Measurements from ENCODE around the gene FGR. TPM values are rescaled to one million over a fixed set of nuclear protein-coding genes. Genes with fewer than 3 reads are reported as not detected.

FGR gene
- total and polyA plus RNA-seq, 7 experiments from 2014 or later = 0.15 to 246 (median 1.5) TPM

- Mint-ChIP-seq H3K4me3 (peak overlapping the region in 1 of 10 donors; percentile 12), H3K4me1 (peaks cover 9 to 42% (median 21%) of the 10 kb centered on the region in 7 donors), H3K9me3 (no peaks in the 10 kb centered on the region), H3K27me3 (no peaks in the 10 kb centered on the region), H3K36me3 (no peaks in the 10 kb centered on the region), H3K27ac (peak overlapping the region in 4 of 9 donors; percentile 42 to 83 (median 47))
- no peaks in the 10 kb centered on the region for H3K9me3 ChIP-seq (ENCODE audit: control insufficient read depth in 2 of 3, low read length in 3 of 3)
- ATAC-seq (no peak), DNase-seq (no peak)
- H3K4me1 ChIP-seq (ENCODE audit: control insufficient read depth in 2 of 2, insufficient read depth in 2 of 2, low read length in 2 of 2) = no peaks in the 10 kb centered on the region
- intact Hi-C loops (cut with micrococcal nuclease) = no loop called here
- ChIA-PET CTCF (interaction anchor here (0.5 to 8.7 kb wide), 6 partner anchors 9 to 260 kb away, joined by 3 to 109 read pairs (median 4); no protein-coding TSS in a partner anchor), POLR2A (interaction anchor here (0.6 to 6.4 kb wide), 3 partner anchors 12 to 22 kb away, joined by 3 to 57 read pairs (median 4); no protein-coding TSS in a partner anchor)
- no peak overlapping the region for H3K4me3 ChIP-seq (ENCODE audit: low read length)
- no peaks in the 10 kb centered on the region for H3K27me3 ChIP-seq (ENCODE audit: control insufficient read depth in 2 of 2, insufficient read depth in 2 of 2, low read length in 2 of 2)
- no peak overlapping the region for H3K27ac ChIP-seq (ENCODE audit: low read depth, low read length)
- no peaks in the 10 kb centered on the region for H3K36me3 ChIP-seq (ENCODE audit: control insufficient read depth in 2 of 3, insufficient read depth in 3 of 3, low read length in 3 of 3)
Measured at GRCh38 chr1:27650171-27650538, 15.2 kb upstream of the FGR start.

- peaks cover 9 to 42% (median 24%) of the 10 kb centered on the region in 7 donors for H3K4me1 Mint-ChIP-seq
- ATAC-seq (no peak), DNase-seq (no peak)
- H3K27me3 ChIP-seq (ENCODE audit: control insufficient read depth in 2 of 2, insufficient read depth in 2 of 2, low read length in 2 of 2) = no peaks in the 10 kb centered on the region
- peaks cover under 1 to 2% of the 10 kb centered on the region in 2 donors for H3K4me1 ChIP-seq (ENCODE audit: control insufficient read depth in 2 of 2, insufficient read depth in 2 of 2, low read length in 2 of 2)
- no peaks in the 10 kb centered on the region for H3K27me3 Mint-ChIP-seq
- ChIA-PET POLR2A (interaction anchor here (1.3 to 6.4 kb wide), 3 partner anchors 9 to 20 kb away, joined by 4 to 57 read pairs (median 5); no protein-coding TSS in a partner anchor), CTCF (interaction anchor here (1.4 to 8.7 kb wide), 3 partner anchors 9 to 23 kb away, joined by 4 to 109 read pairs (median 4); partner anchors contain the start of gene IFI6)
- intact Hi-C loops (cut with micrococcal nuclease) = no loop called here
- H3K4me3 ChIP-seq (ENCODE audit: low read length) = no peak overlapping the region
- H3K27ac ChIP-seq (ENCODE audit: low read depth, low read length) = no peak overlapping the region
- H3K36me3 ChIP-seq (ENCODE audit: control insufficient read depth in 2 of 3, insufficient read depth in 3 of 3, low read length in 3 of 3) = no peaks in the 10 kb centered on the region
- no peak overlapping the region for H3K27ac Mint-ChIP-seq
- no peak overlapping the region for H3K4me3 Mint-ChIP-seq
- H3K36me3 Mint-ChIP-seq = no peaks in the 10 kb centered on the region
- no peaks in the 10 kb centered on the region for H3K9me3 Mint-ChIP-seq
- H3K9me3 ChIP-seq (ENCODE audit: control insufficient read depth in 2 of 3, low read length in 3 of 3) = no peaks in the 10 kb centered on the region
Measured at GRCh38 chr1:27649306-27649635, 14.3 kb upstream of the FGR start.

- Histone ChIP-seq H3K4me1 (ENCODE audit: control insufficient read depth in 2 of 2, insufficient read depth in 2 of 2, low read length in 2 of 2) (peaks cover 6 to 7% of the 10 kb centered on the region in 2 donors), H3K4me3 (ENCODE audit: low read length) (no peak overlapping the region), H3K27me3 (ENCODE audit: control insufficient read depth in 2 of 2, insufficient read depth in 2 of 2, low read length in 2 of 2) (no peaks in the 10 kb centered on the region), H3K9me3 (ENCODE audit: control insufficient read depth in 2 of 3, low read length in 3 of 3) (no peaks in the 10 kb centered on the region), H3K27ac (ENCODE audit: low read depth, low read length) (no peak overlapping the region), H3K36me3 (ENCODE audit: control insufficient read depth in 2 of 3, insufficient read depth in 3 of 3, low read length in 3 of 3) (no peaks in the 10 kb centered on the region)
- Mint-ChIP-seq H3K4me1 (peaks cover 9 to 47% (median 29%) of the 10 kb centered on the region in 7 donors), H3K36me3 (no peaks in the 10 kb centered on the region), H3K4me3 (no peak overlapping the region), H3K9me3 (no peaks in the 10 kb centered on the region), H3K27me3 (no peaks in the 10 kb centered on the region), H3K27ac (no peak overlapping the region)
- ChIA-PET CTCF (interaction anchor here (1.4 to 8.7 kb wide), 3 partner anchors 8 to 24 kb away, joined by 4 to 109 read pairs (median 4); partner anchors contain the start of gene IFI6), POLR2A (interaction anchor here (1.3 to 6.4 kb wide), 3 partner anchors 9 to 20 kb away, joined by 4 to 57 read pairs (median 5); no protein-coding TSS in a partner anchor)
- no peak for DNase-seq
- intact Hi-C loops (cut with micrococcal nuclease) = no loop called here
- ATAC-seq = no peak
Measured at GRCh38 chr1:27648602-27649305, 13.8 kb upstream of the FGR start.

- no peak overlapping the region for H3K4me3 Mint-ChIP-seq
- no peaks in the 10 kb centered on the region for H3K36me3 Mint-ChIP-seq
- intact Hi-C loops (cut with micrococcal nuclease) = no loop called here
- H3K27ac Mint-ChIP-seq = peak overlapping the region in 1 of 9 donors; percentile 49
- H3K9me3 ChIP-seq (ENCODE audit: control insufficient read depth in 2 of 3, low read length in 3 of 3) = no peaks in the 10 kb centered on the region
- no peaks in the 10 kb centered on the region for H3K9me3 Mint-ChIP-seq
- CTCF ChIA-PET = interaction anchor here (0.5 to 8.7 kb wide), 5 partner anchors 9 to 937 kb away, joined by 3 to 109 read pairs (median 5); no protein-coding TSS in a partner anchor
- peaks cover 12 to 53% (median 34%) of the 10 kb centered on the region in 7 donors for H3K4me1 Mint-ChIP-seq
- H3K27me3 Mint-ChIP-seq = no peaks in the 10 kb centered on the region
- POLR2A ChIA-PET = interaction anchor here (0.9 to 6.4 kb wide), 6 partner anchors 11 to 91 kb away, joined by 3 to 57 read pairs (median 4); no protein-coding TSS in a partner anchor
- H3K27me3 ChIP-seq (ENCODE audit: control insufficient read depth in 2 of 2, insufficient read depth in 2 of 2, low read length in 2 of 2) = no peaks in the 10 kb centered on the region
- ATAC-seq (no peak), DNase-seq (no peak)
- H3K27ac ChIP-seq (ENCODE audit: low read depth, low read length) = no peak overlapping the region
- no peak overlapping the region for H3K4me3 ChIP-seq (ENCODE audit: low read length)
- no peaks in the 10 kb centered on the region for H3K36me3 ChIP-seq (ENCODE audit: control insufficient read depth in 2 of 3, insufficient read depth in 3 of 3, low read length in 3 of 3)
- H3K4me1 ChIP-seq (ENCODE audit: control insufficient read depth in 2 of 2, insufficient read depth in 2 of 2, low read length in 2 of 2) = peaks cover 11 to 12% of the 10 kb centered on the region in 2 donors
Measured at GRCh38 chr1:27647328-27647727, 12.3 kb upstream of the FGR start.

GRCh38 chr1:27646676-27647075, 11.7 kb upstream of the FGR start:
- Histone ChIP-seq H3K9me3 (ENCODE audit: control insufficient read depth in 2 of 3, low read length in 3 of 3) (no peaks in the 10 kb centered on the region), H3K27me3 (ENCODE audit: control insufficient read depth in 2 of 2, insufficient read depth in 2 of 2, low read length in 2 of 2) (no peaks in the 10 kb centered on the region), H3K27ac (ENCODE audit: low read depth, low read length) (no peak overlapping the region), H3K4me3 (ENCODE audit: low read length) (no peak overlapping the region), H3K4me1 (ENCODE audit: control insufficient read depth in 2 of 2, insufficient read depth in 2 of 2, low read length in 2 of 2) (peaks cover 11 to 12% of the 10 kb centered on the region in 2 donors), H3K36me3 (ENCODE audit: control insufficient read depth in 2 of 3, insufficient read depth in 3 of 3, low read length in 3 of 3) (no peaks in the 10 kb centered on the region)
- DNase-seq (no peak), ATAC-seq (no peak)
- H3K9me3 Mint-ChIP-seq = no peaks in the 10 kb centered on the region
- H3K27me3 Mint-ChIP-seq = no peaks in the 10 kb centered on the region
- ChIA-PET POLR2A (interaction anchor here (0.9 to 6.4 kb wide), 4 partner anchors 12 to 28 kb away, joined by 3 to 57 read pairs (median 4); no protein-coding TSS in a partner anchor), CTCF (interaction anchor here (0.6 to 8.7 kb wide), 4 partner anchors 10 to 40 kb away, joined by 3 to 109 read pairs (median 5); no protein-coding TSS in a partner anchor)
- peaks cover 12 to 56% (median 30%) of the 10 kb centered on the region in 7 donors for H3K4me1 Mint-ChIP-seq
- H3K4me3 Mint-ChIP-seq = no peak overlapping the region
- intact Hi-C loops (cut with micrococcal nuclease) = no loop called here
- peak overlapping the region in 1 of 9 donors; percentile 35 for H3K27ac Mint-ChIP-seq
- no peaks in the 10 kb centered on the region for H3K36me3 Mint-ChIP-seq

- no peak overlapping the region for H3K4me3 ChIP-seq (ENCODE audit: low read length)
- H3K27me3 ChIP-seq (ENCODE audit: control insufficient read depth in 2 of 2, insufficient read depth in 2 of 2, low read length in 2 of 2) = no peaks in the 10 kb centered on the region
- Mint-ChIP-seq H3K36me3 (no peaks in the 10 kb centered on the region), H3K27ac (peak overlapping the region in 2 of 9 donors; percentile 32 to 35), H3K27me3 (no peaks in the 10 kb centered on the region), H3K4me3 (no peak overlapping the region), H3K9me3 (no peaks in the 10 kb centered on the region), H3K4me1 (peaks cover 4 to 44% (median 19%) of the 10 kb centered on the region in 7 donors)
- no peak for DNase-seq
- no peaks in the 10 kb centered on the region for H3K36me3 ChIP-seq (ENCODE audit: control insufficient read depth in 2 of 3, insufficient read depth in 3 of 3, low read length in 3 of 3)
- ChIA-PET POLR2A (interaction anchor here (1.3 to 2.5 kb wide), 3 partner anchors 14 to 41 kb away, joined by 5 to 31 read pairs (median 8); partner anchors contain the start of gene AHDC1), CTCF (interaction anchor here (0.8 to 8.7 kb wide), 8 partner anchors 11 to 41 kb away, joined by 4 to 109 read pairs (median 8); partner anchors contain the start of gene AHDC1)
- no peak overlapping the region for H3K27ac ChIP-seq (ENCODE audit: low read depth, low read length)
- intact Hi-C loops (cut with micrococcal nuclease) = no loop called here
- ATAC-seq = no peak
- peaks cover 11 to 12% of the 10 kb centered on the region in 2 donors for H3K4me1 ChIP-seq (ENCODE audit: control insufficient read depth in 2 of 2, insufficient read depth in 2 of 2, low read length in 2 of 2)
- no peaks in the 10 kb centered on the region for H3K9me3 ChIP-seq (ENCODE audit: control insufficient read depth in 2 of 3, low read length in 3 of 3)
Measured at GRCh38 chr1:27645071-27645415, 10.1 kb upstream of the FGR start.

Measured in naive thymus-derived CD4-positive, alpha-beta T cell (primary cell).